D341Med (cell line): Measurements from ENCODE around the gene PPP1R36.
"Not testable (repeated sequence)": the region's sequence is repeated elsewhere in the genome, so short reads cannot be mapped to it uniquely, and the experiment has no call there.

Experiments
- DNase-seq: peaks from one replicate; pipeline ENCODE4 v3.0.0; 2012; ENCODE audit warnings: low spot score

Gene PPP1R36

GRCh38 chr14:64549791-64550620 lies at the start of gene PPP1R36:
Gene PPP1R36 (plus strand): TSS chr14:64549961. CDS start chr14:64549998, 37 bp downstream.
- DNase-seq: no peak

- no peak for DNase-seq
These were observed 49.7 kb upstream of the PPP1R36 start for GRCh38 chr14:64500088-64500487.

- DNase-seq: no peak
These were observed 48.2 kb upstream of the PPP1R36 start for GRCh38 chr14:64501411-64502171.

GRCh38 chr14:64502456-64502855 lies 47.3 kb upstream of the PPP1R36 start:
- DNase-seq: no peak

GRCh38 chr14:64502887-64503433 lies 46.8 kb upstream of the PPP1R36 start:
- DNase-seq: no peak

GRCh38 chr14:64503434-64504309 lies 46.1 kb upstream of the PPP1R36 start, which contains the start of gene ZBTB25:
Gene ZBTB25 (minus strand): TSS chr14:64503838. CDS start chr14:64490533, 13,305 bp downstream.
- peak; percentile 93 for DNase-seq

- DNase-seq: peak; percentile 83
These were observed 45.4 kb upstream of the PPP1R36 start, which contains the start of gene ZBTB1 for GRCh38 chr14:64504310-64504896. Gene ZBTB1 (plus strand): TSS chr14:64504770. CDS start chr14:64521505, 16,735 bp downstream.

- DNase-seq: peak; percentile 86
These were observed 44.6 kb upstream of the PPP1R36 start for GRCh38 chr14:64504897-64505794.

GRCh38 chr14:64506721-64507120 lies 43.0 kb upstream of the PPP1R36 start:
- DNase-seq: no peak

- DNase-seq: no peak
These were observed 42.2 kb upstream of the PPP1R36 start for GRCh38 chr14:64507376-64508156.

- no peak for DNase-seq
These were observed 41.5 kb upstream of the PPP1R36 start for GRCh38 chr14:64508215-64508776.

- DNase-seq: no peak
These were observed 40.7 kb upstream of the PPP1R36 start for GRCh38 chr14:64509036-64509435.

GRCh38 chr14:64510825-64511671 lies 38.7 kb upstream of the PPP1R36 start:
- DNase-seq: peak; percentile 58

GRCh38 chr14:64513271-64513670 lies 36.5 kb upstream of the PPP1R36 start:
- DNase-seq: no peak

- no peak for DNase-seq
These were observed 34.7 kb upstream of the PPP1R36 start for GRCh38 chr14:64515053-64515452.

- no peak for DNase-seq
These were observed 32.8 kb upstream of the PPP1R36 start for GRCh38 chr14:64516969-64517368.

- not testable (repeated sequence) for DNase-seq
These were observed 32.1 kb upstream of the PPP1R36 start for GRCh38 chr14:64517667-64518066.

GRCh38 chr14:64518229-64518628 lies 31.5 kb upstream of the PPP1R36 start:
- DNase-seq: no peak
